Measurements from ENCODE around the gene THSD1. TPM values are rescaled to one million over a fixed set of nuclear protein-coding genes. Genes with fewer than 3 reads are reported as not detected.

THSD1 gene
- total and polyA plus RNA-seq, 2 donors (not counting 1 experiment from before 2014, with no cell fraction given) = 0.34 to 0.58 TPM

GRCh38 chr13:52393572-52394357, 12.2 kb downstream of the THSD1 start:
- Histone ChIP-seq H3K79me2 (ENCODE audit: control insufficient read depth, insufficient read depth, low read length) (no peaks in the 10 kb centered on the region), H3K27ac (ENCODE audit: low read length in 2 of 2) (no peak overlapping the region), H3K9me3 (ENCODE audit: control extremely low read depth in 1 of 3, control insufficient read depth in 2 of 3, insufficient read depth in 1 of 3, low read length in 2 of 3) (no peaks in the 10 kb centered on the region), H2AFZ (ENCODE audit: insufficient read depth, low read depth, low read length, poor library complexity, severe bottlenecking) (no peak overlapping the region), H3K4me2 (replicated peaks; ENCODE audit: low read depth, low read length, poor library complexity, severe bottlenecking) (no peak overlapping the region), H4K20me1 (ENCODE audit: control insufficient read depth, insufficient read depth, low read length, poor library complexity, severe bottlenecking) (no peaks in the 10 kb centered on the region), H3K36me3 (replicated peaks in 1 of 2; ENCODE audit: control extremely low read depth in 1 of 2, control insufficient read depth in 1 of 2, extremely low read depth in 1 of 2, insufficient read depth in 2 of 2, low read length in 1 of 2) (no peaks in the 10 kb centered on the region), H3K27me3 (replicated peaks in 1 of 4; ENCODE audit: control extremely low read depth in 1 of 4, control insufficient read depth in 3 of 4, insufficient read depth in 4 of 4, low read length in 3 of 4) (no peaks in the 10 kb centered on the region), H3K4me3 (ENCODE audit: control extremely low read depth in 1 of 5, extremely low read depth in 1 of 5, insufficient read depth in 1 of 5, low read depth in 2 of 5, low read length in 4 of 5) (no peak overlapping the region), H3K9ac (ENCODE audit: low read length) (no peak overlapping the region), H3K4me1 (ENCODE audit: control insufficient read depth in 2 of 2, insufficient read depth in 2 of 2, low read length in 2 of 2) (no peaks in the 10 kb centered on the region)
- intact Hi-C loops (cut with micrococcal nuclease) = no loop called here
- Mint-ChIP-seq H3K9me3 (ENCODE audit: insufficient read depth) (no peaks in the 10 kb centered on the region), H3K27me3 (peaks cover 14% of the 10 kb centered on the region), H3K4me1 (no peaks in the 10 kb centered on the region), H3K27ac (no peak overlapping the region), H3K4me3 (no peak overlapping the region)
- TF ChIP-seq EZH2 (IDR thresholded peaks at IDR 0.05; ENCODE audit: borderline replicate concordance, insufficient read depth, low read depth, low read length, poor library complexity, severe bottlenecking) = no peak
- no peak for TF ChIP-seq CTCF (IDR thresholded peaks at IDR 0.05)
- ATAC-seq (ENCODE audit: low read depth) (no peak), DNase-seq (no peak)
- 89% methylated on average over 4 of the region's 8 CpGs for WGBS (ENCODE audit: insufficient coverage)
- ChIA-PET POLR2A (no interaction called here), CTCF (no interaction called here)

GRCh38 chr13:52387721-52388120, 18.3 kb downstream of the THSD1 start:
- H3K9me3 ChIP-seq (ENCODE audit: control extremely low read depth in 1 of 3, control insufficient read depth in 2 of 3, insufficient read depth in 1 of 3, low read length in 2 of 3) = no peaks in the 10 kb centered on the region
- no peaks in the 10 kb centered on the region for H3K4me1 ChIP-seq (ENCODE audit: control insufficient read depth in 2 of 2, insufficient read depth in 2 of 2, low read length in 2 of 2)
- TF ChIP-seq EZH2 (IDR thresholded peaks at IDR 0.05; ENCODE audit: borderline replicate concordance, insufficient read depth, low read depth, low read length, poor library complexity, severe bottlenecking) = no peak
- TF ChIP-seq CTCF (IDR thresholded peaks at IDR 0.05) = no peak
- ChIA-PET POLR2A (no interaction called here), CTCF (interaction anchor here (0.6 kb wide), 1 partner anchor 581 kb away, joined by 3 read pairs; no protein-coding TSS in a partner anchor)
- H3K4me3 ChIP-seq (ENCODE audit: control extremely low read depth in 1 of 5, extremely low read depth in 1 of 5, insufficient read depth in 1 of 5, low read depth in 2 of 5, low read length in 4 of 5) = no peak overlapping the region
- H3K27me3 ChIP-seq (replicated peaks in 1 of 4; ENCODE audit: control extremely low read depth in 1 of 4, control insufficient read depth in 3 of 4, insufficient read depth in 4 of 4, low read length in 3 of 4) = no peaks in the 10 kb centered on the region
- H3K36me3 ChIP-seq (replicated peaks in 1 of 2; ENCODE audit: control extremely low read depth in 1 of 2, control insufficient read depth in 1 of 2, extremely low read depth in 1 of 2, insufficient read depth in 2 of 2, low read length in 1 of 2) = no peaks in the 10 kb centered on the region
- Mint-ChIP-seq H3K27me3 (no peaks in the 10 kb centered on the region), H3K4me1 (no peaks in the 10 kb centered on the region), H3K27ac (no peak overlapping the region), H3K4me3 (no peak overlapping the region), H3K9me3 (ENCODE audit: insufficient read depth) (peaks cover 2% of the 10 kb centered on the region)
- DNase-seq (no peak), ATAC-seq (ENCODE audit: low read depth) (no peak)
- H3K9ac ChIP-seq (ENCODE audit: low read length) = no peak overlapping the region
- intact Hi-C loops (cut with micrococcal nuclease) = no loop called here
- H3K27ac ChIP-seq (ENCODE audit: low read length in 2 of 2) = no peak overlapping the region
- H3K79me2 ChIP-seq (ENCODE audit: control insufficient read depth, insufficient read depth, low read length) = no peaks in the 10 kb centered on the region
- H4K20me1 ChIP-seq (ENCODE audit: control insufficient read depth, insufficient read depth, low read length, poor library complexity, severe bottlenecking) = no peaks in the 10 kb centered on the region
- H2AFZ ChIP-seq (ENCODE audit: insufficient read depth, low read depth, low read length, poor library complexity, severe bottlenecking) = no peak overlapping the region
- H3K4me2 ChIP-seq (replicated peaks; ENCODE audit: low read depth, low read length, poor library complexity, severe bottlenecking) = no peak overlapping the region

Data from B cell (primary cell).